NK-92 treated with Interleukin-12 subunit alpha and Interleukin-12 subunit beta, amount 100 ng/mL, for 24 hours (cell line): ENCODE data around the gene MRC2.
"Not testable (repeated sequence)": the region's sequence is repeated elsewhere in the genome, so short reads cannot be mapped to it uniquely, and the experiment has no call there.

Experiments used
- DNase-seq: peaks from one replicate; lab custom pipeline; 2025; lab: John Stamatoyannopoulos, UW

The MRC2 gene

GRCh38 chr17:62612289-62612688 lies 15.2 kb upstream of the MRC2 start:
- not testable (repeated sequence) for DNase-seq

GRCh38 chr17:62613095-62613494 lies 14.4 kb upstream of the MRC2 start:
- not testable (repeated sequence) for DNase-seq

- no peak for DNase-seq
These were observed 13.3 kb upstream of the MRC2 start for GRCh38 chr17:62614142-62614541.

GRCh38 chr17:62615503-62615902 lies 12.0 kb upstream of the MRC2 start:
- DNase-seq: no peak

- DNase-seq: no peak
These were observed 10.2 kb upstream of the MRC2 start for GRCh38 chr17:62616993-62617893.

- no peak for DNase-seq
These were observed 9.5 kb upstream of the MRC2 start for GRCh38 chr17:62617894-62618472.

- no peak for DNase-seq
These were observed 8.6 kb upstream of the MRC2 start for GRCh38 chr17:62618647-62619416.

- no peak for DNase-seq
These were observed 7.9 kb upstream of the MRC2 start for GRCh38 chr17:62619417-62620155.

GRCh38 chr17:62621223-62621622 lies 6.2 kb upstream of the MRC2 start:
- DNase-seq: no peak

- DNase-seq: no peak
These were observed 2.1 kb upstream of the MRC2 start for GRCh38 chr17:62625184-62625869.

- DNase-seq: no peak
These were observed 1.6 kb upstream of the MRC2 start for GRCh38 chr17:62625870-62626200.

- DNase-seq: no peak
These were observed 701 bp upstream of the MRC2 start for GRCh38 chr17:62626719-62627218.

- DNase-seq: no peak
These were observed 599 bp downstream of the MRC2 start for GRCh38 chr17:62627904-62628633.

- DNase-seq: no peak
These were observed 1.5 kb downstream of the MRC2 start for GRCh38 chr17:62628831-62629555.

GRCh38 chr17:62629556-62630364 lies 2.3 kb downstream of the MRC2 start:
- DNase-seq: no peak

GRCh38 chr17:62630365-62631085 lies 3.1 kb downstream of the MRC2 start:
- DNase-seq: no peak

GRCh38 chr17:62631086-62631935 lies 3.8 kb downstream of the MRC2 start:
- DNase-seq: no peak
